H1 (cell line): ENCODE measurements around the gene PTPRCAP. TPM values are rescaled to one million over a fixed set of nuclear protein-coding genes. Genes with fewer than 3 reads are reported as not detected.

Experiments
- CTCF ChIA-PET: fragments of 300-600 bp; sonication (Branson Sonifier 250); formaldehyde crosslinking; loops from one replicate; lab custom pipeline; 2021; ENCODE audit not compliant: partially characterized antibody; lab: Charles Lee
- POLR2A ChIA-PET: fragments of 300-600 bp; sonication (Branson Sonifier 250); formaldehyde crosslinking; loops from one replicate; lab custom pipeline; 2021; ENCODE audit warnings: inconsistent platforms; ENCODE audit not compliant: partially characterized antibody; lab: Charles Lee
- DNase-seq, 2 experiments: peaks; one replicate each; pipeline versions ENCODE4 v3.0.0 to v3.0.0-alpha.2; 2010 to 2022; ENCODE audit warnings: low spot score in 2 of 2, low read depth in 1 of 2, mixed read lengths in 1 of 2
- FAIRE-seq: peaks from 2 replicates; lab custom pipeline; 2011; peaks lifted over from hg19 to GRCh38; lab: Jason Lieb, UNC
- H2AFZ ChIP-seq: 2 replicates; pipeline ENCODE4 v1.8.1; 2012; ENCODE audit warnings: low read length, inconsistent platforms
- H2AK5ac ChIP-seq: 2 replicates; pipeline ENCODE4 v1.6.1; 2013; ENCODE audit warnings: low read depth, low read length
- H2BK120ac ChIP-seq: replicated peaks from 2 replicates; pipeline ENCODE3; 2013; ENCODE audit warnings: low read depth, low read length, inconsistent platforms
- H2BK12ac ChIP-seq: 2 replicates; pipeline ENCODE4 v1.6.1; 2013; ENCODE audit warnings: low read depth, low read length
- H2BK15ac ChIP-seq: 2 replicates; pipeline ENCODE4 v1.6.1; 2013; ENCODE audit warnings: low read length
- H2BK20ac ChIP-seq: 2 replicates; pipeline ENCODE4 v1.6.1; 2013; ENCODE audit warnings: low read length
- H2BK5ac ChIP-seq: 2 replicates; pipeline ENCODE4 v1.6.1; 2013; ENCODE audit warnings: low read depth, low read length
- H3K14ac ChIP-seq: 2 replicates; pipeline ENCODE4 v1.6.1; 2013; ENCODE audit warnings: inconsistent platforms; ENCODE audit not compliant: insufficient read length
- H3K18ac ChIP-seq: 2 replicates; pipeline ENCODE4 v1.6.1; 2013; ENCODE audit warnings: low read length; ENCODE audit errors: extremely low read depth
- H3K23ac ChIP-seq: 2 replicates; pipeline ENCODE4 v1.6.1; 2013; ENCODE audit warnings: inconsistent platforms; ENCODE audit not compliant: insufficient read length
- H3K23me2 ChIP-seq: 2 replicates; pipeline ENCODE4 v1.6.1; 2013; ENCODE audit warnings: low read depth, low read length
- H3K27ac ChIP-seq: 2 replicates; pipeline ENCODE4 v1.6.1; 2011; ENCODE audit warnings: low read depth, low read length, inconsistent platforms
- H3K27me3 ChIP-seq, 4 experiments: replicated peaks in 1 of 4; 1 replicate in 1 of 4; 2 replicates in 3 of 4; pipeline versions ENCODE4 v1.6.1 to v1.8.1; 2011 to 2013; ENCODE audit warnings: low read length in 3 of 4, mild to moderate bottlenecking in 3 of 4, inconsistent platforms in 2 of 4, mixed read lengths in 2 of 4, moderate library complexity in 1 of 4; ENCODE audit not compliant: control insufficient read depth in 3 of 4, insufficient read depth in 3 of 4; ENCODE audit errors: extremely low read depth in 1 of 4
- H3K36me3 ChIP-seq, 4 experiments: 2 replicates each; pipeline versions ENCODE4 v1.6.1 to v1.8.1; 2011 to 2013; ENCODE audit warnings: mild to moderate bottlenecking in 4 of 4, low read length in 3 of 4, moderate library complexity in 2 of 4, control low read depth in 1 of 4, inconsistent platforms in 1 of 4; ENCODE audit not compliant: insufficient read depth in 4 of 4, control insufficient read depth in 2 of 4
- H3K4ac ChIP-seq: replicated peaks from 2 replicates; pipeline ENCODE3; 2013; ENCODE audit warnings: low read length, low read depth, mixed read lengths, inconsistent platforms; ENCODE audit not compliant: insufficient read length
- H3K4me1 ChIP-seq, 4 experiments: replicated peaks in 1 of 4; 1 replicate in 1 of 4; 2 replicates in 3 of 4; pipeline versions ENCODE4 v1.6.1 to v1.8.1; 2011 to 2013; ENCODE audit warnings: low read length in 3 of 4, inconsistent platforms in 2 of 4, mixed read lengths in 1 of 4; ENCODE audit not compliant: insufficient read depth in 4 of 4, control insufficient read depth in 3 of 4
- H3K4me2 ChIP-seq, 2 experiments: 2 replicates each; pipeline versions ENCODE4 v1.6.1 to v1.8.1; 2011 to 2013; ENCODE audit warnings: low read depth in 2 of 2, low read length in 2 of 2, control low read depth in 1 of 2, inconsistent platforms in 1 of 2, mild to moderate bottlenecking in 1 of 2; ENCODE audit not compliant: insufficient read depth in 1 of 2
- H3K4me3 ChIP-seq, 4 experiments: fragments of 200-600, 300-600 bp in 1 of 4; sonication (generic), shearing (Covaris generic), sonication (Bioruptor Twin) in 1 of 4; 2 replicates each; pipeline versions ENCODE4 v1.5.1 to v1.8.1; 2011 to 2016; ENCODE audit warnings: low read length in 4 of 4, low read depth in 3 of 4, control low read depth in 2 of 4, inconsistent platforms in 2 of 4, mild to moderate bottlenecking in 2 of 4, mixed read lengths in 1 of 4, moderate library complexity in 1 of 4; ENCODE audit not compliant: insufficient read depth in 2 of 4; ENCODE audit errors: extremely low read depth in 1 of 4
- H3K56ac ChIP-seq: replicated peaks from 2 replicates; pipeline ENCODE3; 2013; ENCODE audit warnings: low read depth, mild to moderate bottlenecking, mixed read lengths, low read length, inconsistent platforms; ENCODE audit not compliant: insufficient read length
- H3K79me1 ChIP-seq: 2 replicates; pipeline ENCODE4 v1.6.1; 2013; ENCODE audit warnings: low read depth, low read length, control low read depth
- H3K79me2 ChIP-seq, 2 experiments: 2 replicates each; pipeline versions ENCODE4 v1.6.1 to v1.8.1; 2012 to 2013; ENCODE audit warnings: low read length in 2 of 2, mild to moderate bottlenecking in 2 of 2, inconsistent platforms in 1 of 2; ENCODE audit not compliant: insufficient read depth in 2 of 2, control insufficient read depth in 1 of 2
- H3K9ac ChIP-seq, 4 experiments: replicated peaks in 1 of 4; 1 replicate in 1 of 4; 2 replicates in 3 of 4; pipeline versions ENCODE4 v1.6.1 to v1.8.1; 2011 to 2013; ENCODE audit warnings: low read depth in 3 of 4, low read length in 3 of 4, control low read depth in 2 of 4, mild to moderate bottlenecking in 2 of 4, moderate library complexity in 2 of 4, inconsistent platforms in 1 of 4; ENCODE audit errors: extremely low read depth in 1 of 4
- H3K9me3 ChIP-seq, 2 experiments: 2 replicates each; pipeline versions ENCODE4 v1.6.1 to v1.8.1; 2012 to 2013; ENCODE audit warnings: mild to moderate bottlenecking in 2 of 2, moderate library complexity in 2 of 2, control low read depth in 1 of 2, inconsistent platforms in 1 of 2, low read depth in 1 of 2, low read length in 1 of 2, mixed read lengths in 1 of 2; ENCODE audit not compliant: insufficient read depth in 2 of 2
- H4K20me1 ChIP-seq, 2 experiments: replicated peaks in 1 of 2; 2 replicates each; pipeline versions ENCODE3 to v1.8.1; 2011 to 2013; ENCODE audit warnings: inconsistent platforms in 2 of 2, low read length in 2 of 2, mild to moderate bottlenecking in 1 of 2; ENCODE audit not compliant: insufficient read depth in 2 of 2, control insufficient read depth in 1 of 2
- H4K5ac ChIP-seq: 2 replicates; pipeline ENCODE4 v1.6.1; 2013; ENCODE audit warnings: low read length, low read depth, mixed read lengths, inconsistent platforms; ENCODE audit not compliant: insufficient read length
- H4K8ac ChIP-seq: 2 replicates; pipeline ENCODE4 v1.8.0; 2013; ENCODE audit warnings: mild to moderate bottlenecking, moderate library complexity, low read length, inconsistent platforms; ENCODE audit not compliant: insufficient read depth; ENCODE audit errors: extremely low read depth
- H4K91ac ChIP-seq: replicated peaks from 2 replicates; pipeline ENCODE3; 2013; ENCODE audit warnings: low read length, mixed read lengths, inconsistent platforms; ENCODE audit not compliant: insufficient read length
- ATF2 ChIP-seq: IDR thresholded peaks from 2 replicates; pipeline ENCODE4 v1.6.1; 2012; ENCODE audit warnings: low read length, inconsistent platforms
- CREB1 ChIP-seq: IDR thresholded peaks from 2 replicates; pipeline ENCODE4 v1.6.1; 2012; ENCODE audit warnings: inconsistent platforms
- GTF2F1 ChIP-seq: IDR thresholded peaks from 2 replicates; pipeline ENCODE4 v1.6.1; 2012; ENCODE audit warnings: low read depth, low read length, improper control_type of control experiment, borderline replicate concordance
- POU5F1 ChIP-seq: IDR thresholded peaks from 2 replicates; pipeline ENCODE4 v1.6.1; 2011; ENCODE audit warnings: low read depth, mild to moderate bottlenecking, low read length, moderate library complexity
- WGBS, 2 experiments: shearing (Covaris generic) in 1 of 2; methylation state at CpG; one replicate each; pipeline versions ENCODE4 v1.1.6 to v1.1.7; 2013 to 2015; ENCODE audit warnings: low lambda C conversion rate in 2 of 2, mixed read lengths in 2 of 2, inconsistent platforms in 1 of 2, low coverage in 1 of 2, missing lambda C conversion rate in 1 of 2; ENCODE audit not compliant: insufficient replicate concordance in 2 of 2, insufficient coverage in 1 of 2, insufficient read length in 1 of 2; ENCODE audit errors: extremely low coverage in 1 of 2, missing lambda C conversion rate in 1 of 2; 5-methylcytosine and 5-hydroxymethylcytosine counted together
- polyA plus RNA-seq, 7 experiments: library from polyadenylated mRNA; depleted of rRNA in 3 of 7; stranded (reverse) in 5 of 7; unstranded in 2 of 7; fragments of >200 nt in 5 of 7; fragments of 200-250 nt in 2 of 7; gene quantifications; 1 replicate in 5 of 7; 2 replicates in 1 of 7; 4 replicates in 1 of 7; pipeline versions ENCODE4 v1.2.1 to v1.2.3, GENCODE V29; 2011 to 2013; ENCODE audit warnings: missing spikeins in 2 of 7, mixed read lengths in 2 of 7
- total RNA-seq: library from RNA; stranded (reverse); fragmentation: NEBNext Ultra II Directional; extraction: Animal tissue kit (Norgen Biotek cat#: 25700); gene quantifications from 2 replicates; pipeline ENCODE4 v1.2.1, GENCODE V29; 2021

The PTPRCAP gene
- total and polyA plus RNA-seq, 2 of the 8 experiments (the other 6 are each of a cell fraction or from before 2014, with no cell fraction given), result 0.78 to 6.7 TPM

- no peak for DNase-seq
- Histone ChIP-seq H4K20me1 (peaks cover 4 to 27% of the 10 kb centered on the region in 2 experiments), H3K79me1 (0 out of 2 replicates have a peak, but pooled peaks cover 2% of the 10 kb centered on the region), H2BK15ac (no peak overlapping the region), H2BK12ac (0 out of 2 replicates have a peak overlapping the region, but pooled peaks have one; percentile 17), H4K8ac (no peak overlapping the region; the same call in 1 of the 2 replicates), H2AK5ac (no peak overlapping the region), H3K4me2 (no peak overlapping the region), H3K4me3 (no peak overlapping the region), H3K9me3 (no peaks in the 10 kb centered on the region), H3K23ac (no peak overlapping the region), H3K36me3 (peaks cover 8 to 26% (median 14%) of the 10 kb centered on the region in 4 experiments; a peak in 6 of 8 replicates), H3K27ac (no peak overlapping the region), H3K56ac (no peak overlapping the region), H3K14ac (no peak overlapping the region), H4K5ac (no peak overlapping the region), H2AFZ (no peak overlapping the region), H2BK120ac (no peak overlapping the region), H3K4me1 (peaks cover 0 to 24% (median 16%) of the 10 kb centered on the region in 4 experiments; a peak in 6 of 7 replicates), H3K9ac (no peak overlapping the region), H3K27me3 (no peaks in the 10 kb centered on the region), H3K23me2 (peaks cover 2% of the 10 kb centered on the region; the same call in 1 of the 2 replicates), H3K79me2 (no peaks in the 10 kb centered on the region), H2BK5ac (no peak overlapping the region; the same call in 1 of the 2 replicates), H2BK20ac (no peak overlapping the region), H3K4ac (no peak overlapping the region), H4K91ac (no peak overlapping the region), H3K18ac (no peak overlapping the region)
- ChIA-PET CTCF (interaction anchor here (0.6 to 2.2 kb wide), 12 partner anchors 13 to 969 kb away, joined by 3 to 8 read pairs (median 3); partner anchors contain the start of gene GPR152), POLR2A (interaction anchor here (0.8 to 12.5 kb wide), 15 partner anchors 8 to 44 kb away, joined by 3 to 104 read pairs (median 7); partner anchors contain the start of genes CABP4, CARNS1, GPR152 and PPP1CA)
- FAIRE-seq, result no peak
- no peak for TF ChIP-seq ATF2
- no peak for TF ChIP-seq POU5F1
- TF ChIP-seq GTF2F1, result no peak
- no peak for TF ChIP-seq CREB1
- 92% methylated on average over 21 of the region's 41 CpGs; no CpG with 5 or more reads in 1 of the 2 experiments for WGBS, 2 experiments
Observed at GRCh38 chr11:67438158-67438902, 848 bp upstream of the PTPRCAP start.
